Occipital lobe (tissue), 2 donors: ENCODE measurements around the gene JSRP1. TPM values are rescaled to one million over a fixed set of nuclear protein-coding genes. Genes with fewer than 3 reads are reported as not detected.
"Not testable (repeated sequence)": the region's sequence is repeated elsewhere in the genome, so short reads cannot be mapped to it uniquely, and the experiment has no call there.

Experiments
- DNase-seq: peaks from one replicate; lab custom pipeline; 2025; lab: John Stamatoyannopoulos, UW
- total RNA-seq: library from RNA; depleted of rRNA; stranded (reverse); fragments of >200 nt; gene quantifications from one replicate; pipeline ENCODE4 v1.2.3, GENCODE V29; 2014

Gene JSRP1
- total RNA-seq, 1 donor from 2014 or later = not detected

- DNase-seq = no peak
Observed at GRCh38 chr19:2282062-2282861, 26.0 kb upstream of the JSRP1 start, which contains the start of gene PEAK3. TSS of gene PEAK3 (minus strand) at chr19:2282175. CDS start at chr19:2280931, 1,244 bp downstream.

- not testable (repeated sequence) for DNase-seq
Observed at GRCh38 chr19:2281265-2282061, 25.2 kb upstream of the JSRP1 start.

- no peak for DNase-seq
Observed at GRCh38 chr19:2280633-2281264, 24.5 kb upstream of the JSRP1 start.

- DNase-seq = no peak
Observed at GRCh38 chr19:2278459-2279158, 22.4 kb upstream of the JSRP1 start.

- no peak for DNase-seq
Observed at GRCh38 chr19:2277138-2277537, 20.9 kb upstream of the JSRP1 start.

- no peak for DNase-seq
Observed at GRCh38 chr19:2276429-2276986, 20.3 kb upstream of the JSRP1 start.

- DNase-seq = no peak
Observed at GRCh38 chr19:2275588-2276428, 19.6 kb upstream of the JSRP1 start.

GRCh38 chr19:2274931-2275535 lies 18.8 kb upstream of the JSRP1 start:
- DNase-seq = peak; percentile 49

- DNase-seq = no peak
Observed at GRCh38 chr19:2274185-2274711, 18.0 kb upstream of the JSRP1 start.

GRCh38 chr19:2273356-2274184 lies 17.4 kb upstream of the JSRP1 start:
- DNase-seq = no peak

- DNase-seq = no peak
Observed at GRCh38 chr19:2271234-2272103, 15.3 kb upstream of the JSRP1 start.

- peak; percentile 60 for DNase-seq
Observed at GRCh38 chr19:2270423-2271233, 14.4 kb upstream of the JSRP1 start.

GRCh38 chr19:2270157-2270422 lies 13.9 kb upstream of the JSRP1 start:
- DNase-seq = no peak

GRCh38 chr19:2269244-2270156 lies 13.3 kb upstream of the JSRP1 start:
- peak; percentile 97 for DNase-seq

GRCh38 chr19:2268861-2269243 lies 12.6 kb upstream of the JSRP1 start:
- DNase-seq = no peak

GRCh38 chr19:2268480-2268830 lies 12.2 kb upstream of the JSRP1 start:
- DNase-seq = no peak
